ENCODE results near the gene VWA2. TPM values are rescaled to one million over a fixed set of nuclear protein-coding genes. Genes with fewer than 3 reads are reported as not detected.
A peak's percentile ranks its signal among the peaks of the same experiment; 100 is the strongest.

The VWA2 gene
- polyA plus RNA-seq, 1 donor (not counting 4 experiments of a cell fraction or from before 2014, with no cell fraction given): 0.41 TPM

- Histone ChIP-seq H3K9ac (ENCODE audit: control insufficient read depth, extremely low read depth, insufficient read depth, low read length) (no peak overlapping the region), H3K9me1 (ENCODE audit: control insufficient read depth, extremely low read depth, insufficient read depth, low read length) (no peaks in the 10 kb centered on the region), H3K4me2 (ENCODE audit: control insufficient read depth, extremely low read depth, insufficient read depth, low read depth, low read length) (no peak overlapping the region), H4K20me1 (ENCODE audit: control insufficient read depth, extremely low read depth, insufficient read depth, low read length) (no peaks in the 10 kb centered on the region), H3K27me3 (ENCODE audit: control insufficient read depth, extremely low read depth, insufficient read depth, low read length) (peaks cover 2% of the 10 kb centered on the region), H3K79me2 (ENCODE audit: control insufficient read depth, insufficient read depth, low read length) (no peaks in the 10 kb centered on the region), H3K36me3 (ENCODE audit: control insufficient read depth in 2 of 2, extremely low read depth in 1 of 2, insufficient read depth in 2 of 2, low read length in 2 of 2) (no peaks in the 10 kb centered on the region), H3K4me3 (ENCODE audit: control insufficient read depth in 2 of 3, extremely low read depth in 1 of 3, insufficient read depth in 2 of 3, low read depth in 1 of 3, low read length in 3 of 3) (no peak overlapping the region), H2AFZ (ENCODE audit: control insufficient read depth, low read length) (no peak overlapping the region), H3K4me1 (ENCODE audit: control insufficient read depth, extremely low read depth, insufficient read depth, low read length) (peaks cover 6% of the 10 kb centered on the region), H3K27ac (ENCODE audit: control insufficient read depth, insufficient read depth, low read length) (no peak overlapping the region), H3K9me3 (ENCODE audit: control insufficient read depth, low read depth, low read length) (no peaks in the 10 kb centered on the region)
- dilution Hi-C loops (cut with MboI; ENCODE audit: extremely low pct_ligation_motif_present, low sequenced_read_pairs): no loop called here
- FAIRE-seq (no peak), DNase-seq (ENCODE audit: low read depth, low spot score) (no peak)
- TF ChIP-seq EZH2 (IDR thresholded peaks at IDR 0.05; ENCODE audit: low read length): no peak
- no peak for TF ChIP-seq CTCF (optimal IDR thresholded peaks at IDR 0.05 in 1 of 3, IDR thresholded peaks at IDR 0.05 in 1 of 3, conservative IDR thresholded peaks at IDR 0.05 in 1 of 3; ENCODE audit: extremely low read depth in 1 of 3, insufficient read depth in 2 of 3, low read length in 3 of 3)
Measured at GRCh38 chr10:114234132-114234531, 4.9 kb upstream of the VWA2 start.

- Histone ChIP-seq H3K9me3 (ENCODE audit: control insufficient read depth, low read depth, low read length) (no peaks in the 10 kb centered on the region), H3K27me3 (ENCODE audit: control insufficient read depth, extremely low read depth, insufficient read depth, low read length) (peaks cover 7% of the 10 kb centered on the region), H3K9ac (ENCODE audit: control insufficient read depth, extremely low read depth, insufficient read depth, low read length) (no peak overlapping the region), H4K20me1 (ENCODE audit: control insufficient read depth, extremely low read depth, insufficient read depth, low read length) (no peaks in the 10 kb centered on the region), H3K27ac (ENCODE audit: control insufficient read depth, insufficient read depth, low read length) (no peak overlapping the region), H3K36me3 (ENCODE audit: control insufficient read depth in 2 of 2, extremely low read depth in 1 of 2, insufficient read depth in 2 of 2, low read length in 2 of 2) (no peaks in the 10 kb centered on the region), H3K4me3 (ENCODE audit: control insufficient read depth in 2 of 3, extremely low read depth in 1 of 3, insufficient read depth in 2 of 3, low read depth in 1 of 3, low read length in 3 of 3) (peak overlapping the region in 2 of 3 experiments; percentile 43 to 68), H3K4me2 (ENCODE audit: control insufficient read depth, extremely low read depth, insufficient read depth, low read depth, low read length) (peak overlapping the region; percentile 89), H3K79me2 (ENCODE audit: control insufficient read depth, insufficient read depth, low read length) (no peaks in the 10 kb centered on the region), H3K9me1 (ENCODE audit: control insufficient read depth, extremely low read depth, insufficient read depth, low read length) (no peaks in the 10 kb centered on the region), H3K4me1 (ENCODE audit: control insufficient read depth, extremely low read depth, insufficient read depth, low read length) (peaks cover 22% of the 10 kb centered on the region), H2AFZ (ENCODE audit: control insufficient read depth, low read length) (no peak overlapping the region)
- DNase-seq (ENCODE audit: low read depth, low spot score) (no peak), FAIRE-seq (no peak)
- dilution Hi-C loops (cut with MboI; ENCODE audit: extremely low pct_ligation_motif_present, low sequenced_read_pairs): no loop called here
- no peak for TF ChIP-seq EZH2 (IDR thresholded peaks at IDR 0.05; ENCODE audit: low read length)
- no peak for TF ChIP-seq CTCF (optimal IDR thresholded peaks at IDR 0.05 in 1 of 3, IDR thresholded peaks at IDR 0.05 in 1 of 3, conservative IDR thresholded peaks at IDR 0.05 in 1 of 3; ENCODE audit: extremely low read depth in 1 of 3, insufficient read depth in 2 of 3, low read length in 3 of 3)
Measured at GRCh38 chr10:114239994-114240345, 916 bp downstream of the VWA2 start.

All from keratinocyte (primary cell).